GM18498 (cell line): ENCODE measurements around the gene ADGRG6.
"Not testable (repeated sequence)": the region's sequence is repeated elsewhere in the genome, so short reads cannot be mapped to it uniquely, and the experiment has no call there.

ENCODE experiments used
- ATAC-seq: cut with Tn5 transposase; IDR thresholded peaks from one replicate; pipeline ENCODE4 v1.9.1; 2021; ENCODE audit warnings: mild to moderate bottlenecking, moderate library complexity; ENCODE audit not compliant: unreplicated experiment

ADGRG6 gene

GRCh38 chr6:142301651-142302391 is at the start of gene ADGRG6:
Gene ADGRG6 (plus strand): TSS chr6:142302007. CDS start chr6:142302330, 323 bp downstream.
- peak; percentile 79 for ATAC-seq

DNA sequence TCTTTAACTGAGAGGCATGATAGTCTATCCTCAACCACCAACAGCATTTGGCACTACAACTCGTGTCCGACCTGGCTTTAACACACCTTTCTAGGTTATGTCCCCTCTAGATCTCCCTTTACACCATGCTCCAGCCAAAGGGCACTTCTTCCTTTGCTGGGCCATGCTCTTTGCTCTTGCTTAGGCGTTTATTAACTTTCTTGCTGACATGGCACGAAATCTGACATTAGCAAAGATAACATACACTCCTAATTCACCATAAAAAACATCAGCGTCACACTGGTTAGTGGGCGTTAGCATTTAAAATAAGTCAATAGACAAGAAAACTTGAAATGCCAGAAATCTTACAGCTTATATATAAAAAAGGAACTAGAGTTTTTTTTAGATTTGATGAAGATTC is 47.3 kb upstream of the ADGRG6 start:
- ATAC-seq = no peak

DNA sequence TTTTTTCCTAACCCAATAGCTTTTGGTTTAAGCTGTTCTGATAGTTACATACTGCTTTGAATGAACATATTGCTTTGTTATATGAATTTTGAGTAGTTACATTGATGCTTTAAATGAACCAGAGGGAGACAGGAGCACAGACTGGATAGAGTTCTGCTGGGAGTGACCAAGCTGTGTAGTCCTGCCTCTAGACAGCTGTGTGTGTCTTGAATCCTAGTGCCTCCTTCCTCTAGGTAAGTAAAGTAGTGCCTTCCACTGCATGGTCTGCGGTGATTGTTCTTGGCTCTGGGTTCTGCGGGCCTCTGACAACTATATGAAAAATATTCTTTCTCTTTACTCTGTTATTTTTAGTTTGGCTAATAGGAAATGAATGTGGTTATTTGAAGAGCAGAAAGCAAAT is 46.0 kb upstream of the ADGRG6 start:
- ATAC-seq = no peak

DNA sequence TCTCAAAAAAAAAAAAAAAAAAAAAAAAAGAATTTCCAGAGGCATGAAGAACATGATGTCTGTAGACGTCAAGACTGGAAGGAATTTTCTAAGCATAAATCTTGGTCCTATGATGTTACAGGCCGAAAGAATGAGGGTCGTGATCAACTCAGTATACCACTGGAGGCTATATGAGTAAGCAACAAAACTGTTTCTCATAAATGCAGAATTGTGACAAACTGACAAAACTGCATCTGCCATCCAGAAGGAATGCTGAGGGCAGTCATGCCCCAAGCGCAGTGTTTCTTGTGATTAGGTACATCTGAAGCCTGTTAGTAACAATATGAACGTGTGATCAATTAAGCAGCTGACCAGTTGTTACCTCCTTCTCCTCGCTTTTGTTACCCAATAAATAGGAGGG is 43.5 kb upstream of the ADGRG6 start:
- ATAC-seq = no peak

GRCh38 chr6:142258757-142259156 is 43.0 kb upstream of the ADGRG6 start:
- no peak for ATAC-seq

DNA sequence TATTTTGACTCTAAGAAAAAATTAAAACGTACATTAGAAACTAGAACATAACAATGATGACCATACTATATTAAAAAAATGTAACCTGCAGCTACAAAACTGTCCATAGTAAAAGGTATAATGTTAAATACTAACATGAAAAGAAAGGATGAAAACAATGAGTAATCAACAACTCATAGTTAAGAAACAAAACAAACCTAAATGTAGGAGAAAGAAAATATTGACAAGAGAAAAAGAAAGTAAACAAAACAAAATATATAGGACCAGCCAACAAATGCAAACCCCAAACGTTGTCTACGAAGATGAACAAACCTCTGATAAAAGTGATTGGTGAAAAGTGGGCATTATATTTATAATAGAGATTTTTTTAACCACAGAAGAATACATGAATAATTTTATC is 41.1 kb upstream of the ADGRG6 start:
- no peak for ATAC-seq

DNA sequence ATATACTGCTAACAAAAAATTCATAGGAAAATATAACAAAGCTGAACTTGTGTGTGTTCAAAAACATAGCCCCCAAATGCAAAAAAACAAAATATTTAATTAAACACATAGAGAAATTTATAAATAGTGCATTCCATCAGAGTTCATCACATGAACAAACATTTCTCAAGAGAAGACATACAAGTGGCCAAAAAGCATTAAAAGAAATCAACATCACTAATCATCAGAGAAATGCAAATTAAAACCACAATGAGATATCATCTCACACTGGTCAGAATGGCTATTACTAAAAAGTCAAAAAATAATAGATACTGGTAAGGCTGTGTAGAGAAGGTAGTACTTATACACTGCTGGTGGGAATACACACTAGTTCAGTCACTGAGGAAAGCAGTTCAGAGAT is 39.6 kb upstream of the ADGRG6 start:
- ATAC-seq = no peak

DNA sequence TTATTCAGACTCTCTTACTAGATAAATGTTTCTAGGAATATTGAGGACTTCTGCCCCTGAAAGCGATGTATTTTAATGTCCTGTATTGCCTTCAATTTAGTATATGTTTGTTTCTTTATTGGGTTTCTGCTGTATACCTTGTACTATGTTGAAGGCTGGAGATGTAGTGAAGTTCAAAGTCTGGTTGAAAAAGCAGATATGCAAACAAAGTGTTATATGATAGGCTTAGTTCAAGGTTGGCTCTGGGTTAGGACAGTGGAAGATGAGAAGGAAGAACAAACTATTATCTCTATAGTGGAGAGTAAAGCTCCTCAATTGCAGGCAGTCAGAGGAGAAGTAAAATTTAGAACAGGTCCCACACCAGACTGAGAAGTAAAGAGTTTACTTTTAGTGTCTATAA is 36.3 kb upstream of the ADGRG6 start:
- no peak for ATAC-seq

- no peak for ATAC-seq
Measured at GRCh38 chr6:142266060-142266459, 35.7 kb upstream of the ADGRG6 start.

DNA sequence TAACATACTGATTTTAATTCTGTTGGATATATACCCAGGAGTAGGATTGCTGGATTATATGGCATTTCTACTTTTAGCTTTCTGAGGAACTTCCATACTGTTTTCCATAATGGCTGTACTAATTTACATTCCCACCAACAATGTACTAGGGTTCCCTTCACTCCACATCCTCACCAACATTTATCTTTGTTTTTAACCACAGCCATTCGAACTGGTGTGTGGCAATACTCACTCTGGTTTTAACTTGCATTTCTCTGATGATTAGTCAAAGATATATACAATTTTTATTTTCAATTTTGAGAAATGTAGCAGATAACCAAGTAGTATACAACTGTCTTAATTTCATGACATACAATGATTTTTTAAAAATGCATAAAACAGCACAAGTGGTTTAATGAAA is 30.3 kb upstream of the ADGRG6 start:
- no peak for ATAC-seq

DNA sequence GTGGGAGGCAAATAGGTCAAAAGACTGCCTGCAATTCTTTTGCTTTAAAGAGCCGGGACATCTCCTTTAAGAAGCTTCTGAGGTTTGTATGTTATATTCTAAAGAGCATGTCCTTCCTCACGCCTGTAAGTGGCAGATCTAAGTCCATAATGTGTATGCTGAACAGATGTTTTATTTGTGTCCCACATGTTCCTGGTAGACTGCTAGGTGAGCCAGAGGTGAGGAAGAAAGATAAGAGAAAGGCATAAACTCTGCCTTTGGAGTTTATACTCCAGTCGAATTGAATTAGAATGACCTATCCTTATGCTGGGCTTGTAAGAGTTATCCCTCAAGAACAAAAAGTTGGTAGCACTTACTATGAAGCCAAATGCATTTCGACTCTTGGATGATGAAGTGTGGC is 27.2 kb upstream of the ADGRG6 start:
- ATAC-seq = no peak

- ATAC-seq = no peak
Measured at GRCh38 chr6:142275236-142276006, 26.4 kb upstream of the ADGRG6 start.

DNA sequence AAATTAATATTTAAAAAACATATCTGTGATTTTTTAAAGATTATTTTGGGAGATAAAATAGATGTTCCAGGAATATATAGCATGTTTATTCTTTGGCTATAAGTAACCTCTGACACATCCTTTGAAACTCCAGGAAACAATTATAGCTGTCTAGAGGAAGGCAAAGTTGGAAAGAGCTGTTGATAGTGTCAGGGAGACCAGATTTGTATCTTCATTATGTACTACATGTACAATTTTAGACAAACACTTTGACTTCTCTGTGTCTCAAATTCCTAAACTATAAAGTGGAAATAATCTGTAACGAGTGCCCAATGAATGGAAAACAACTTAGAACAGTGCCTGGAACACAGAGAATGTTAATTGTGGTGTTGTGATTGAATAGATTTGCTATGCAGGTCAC is 25.6 kb upstream of the ADGRG6 start:
- no peak for ATAC-seq

DNA sequence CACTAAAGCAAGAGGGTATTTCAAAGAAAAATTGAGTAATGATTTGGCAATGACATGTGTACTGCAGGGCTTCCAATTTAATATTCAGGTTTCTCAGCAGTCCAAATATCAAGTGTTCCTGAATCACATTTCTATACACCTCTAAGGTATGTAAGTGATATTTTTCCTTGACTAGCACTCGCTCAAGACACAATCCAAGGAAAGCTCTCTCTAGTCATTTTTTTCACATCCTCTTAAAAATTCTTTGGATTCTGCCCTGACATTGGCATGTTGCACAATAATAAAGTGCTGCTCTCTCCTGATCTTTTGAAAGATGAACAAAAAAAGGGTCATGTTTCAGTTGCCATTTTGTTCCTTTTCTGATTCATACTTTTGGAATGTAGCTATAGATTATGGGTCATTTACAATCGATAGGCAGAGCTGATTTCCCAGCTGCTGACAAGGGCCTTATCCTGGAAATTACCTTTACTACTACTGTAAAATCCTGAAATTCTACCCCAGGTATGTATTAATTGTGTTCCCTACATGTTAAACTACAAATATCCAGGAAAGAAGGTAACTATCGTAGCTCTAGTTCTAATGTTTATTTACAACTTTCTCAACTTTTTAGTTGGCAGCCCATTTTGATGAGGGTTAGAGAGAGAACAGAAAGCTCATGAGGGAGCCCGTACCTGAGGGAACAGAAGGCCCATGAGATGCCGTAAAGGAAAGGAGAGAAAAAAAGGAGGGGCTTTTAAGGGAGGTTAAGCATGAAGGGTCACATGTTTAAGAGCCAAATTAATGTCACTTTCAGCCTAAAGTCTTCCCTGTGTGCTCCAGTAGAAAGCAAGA is 22.2 kb upstream of the ADGRG6 start:
- ATAC-seq = no peak

DNA sequence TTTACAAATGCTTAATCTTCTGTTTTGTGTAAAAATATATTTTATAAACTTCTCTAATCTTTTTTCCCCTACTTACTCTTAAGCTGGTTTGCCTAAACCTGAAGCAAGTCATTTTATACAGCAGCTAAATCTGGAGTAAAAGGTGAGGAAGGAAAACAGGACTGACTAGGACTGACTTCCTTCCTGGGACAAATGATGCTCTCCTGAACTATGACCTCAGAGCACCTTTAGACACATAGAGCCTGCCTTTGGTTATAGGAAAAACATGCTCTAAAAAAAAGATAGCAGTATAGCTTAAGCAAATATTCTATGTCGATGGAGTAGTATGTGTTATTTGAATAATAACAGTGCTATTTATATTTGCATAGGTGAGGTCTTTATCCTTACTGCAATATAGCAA is 21.5 kb upstream of the ADGRG6 start:
- no peak for ATAC-seq

DNA sequence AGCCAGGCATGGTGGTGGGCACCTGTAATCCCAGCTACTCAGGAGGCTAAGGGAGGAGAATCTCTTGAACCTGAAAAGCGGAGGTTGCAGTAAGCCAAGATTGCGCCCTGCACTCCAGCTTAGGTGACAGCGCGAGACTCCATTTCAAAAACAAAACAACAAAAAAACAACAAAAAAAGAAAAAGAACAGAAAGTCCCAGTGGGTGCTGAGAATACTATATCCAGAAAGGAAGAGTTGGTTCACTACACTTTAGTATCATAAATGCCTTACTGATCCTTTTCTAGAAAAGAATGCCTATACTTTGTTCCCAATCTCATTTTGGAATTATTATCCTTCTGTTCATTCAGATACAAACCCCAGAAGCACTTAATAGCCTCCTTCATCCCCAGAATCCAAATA is 20.9 kb upstream of the ADGRG6 start:
- no peak for ATAC-seq

GRCh38 chr6:142283138-142283537 is 18.7 kb upstream of the ADGRG6 start:
- not testable (repeated sequence) for ATAC-seq

DNA sequence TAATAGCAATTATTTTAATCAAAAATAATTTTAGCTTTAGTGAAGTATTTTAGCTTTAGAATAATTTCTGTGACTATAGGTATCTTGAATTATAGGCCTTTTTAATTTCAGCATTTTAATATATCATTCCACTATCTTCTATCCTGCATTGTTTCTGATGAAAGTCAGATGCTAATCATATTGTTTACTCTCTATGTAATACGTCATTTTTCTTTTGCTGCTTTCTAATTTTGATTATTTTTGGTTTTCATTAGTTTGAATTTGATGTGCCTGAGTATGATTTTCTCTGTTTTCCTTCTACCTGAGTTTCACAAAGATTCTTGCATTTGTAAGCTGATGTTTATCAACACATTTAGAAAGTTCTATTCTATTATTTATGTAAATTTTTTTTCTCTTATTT is 17.4 kb upstream of the ADGRG6 start:
- ATAC-seq = no peak

DNA sequence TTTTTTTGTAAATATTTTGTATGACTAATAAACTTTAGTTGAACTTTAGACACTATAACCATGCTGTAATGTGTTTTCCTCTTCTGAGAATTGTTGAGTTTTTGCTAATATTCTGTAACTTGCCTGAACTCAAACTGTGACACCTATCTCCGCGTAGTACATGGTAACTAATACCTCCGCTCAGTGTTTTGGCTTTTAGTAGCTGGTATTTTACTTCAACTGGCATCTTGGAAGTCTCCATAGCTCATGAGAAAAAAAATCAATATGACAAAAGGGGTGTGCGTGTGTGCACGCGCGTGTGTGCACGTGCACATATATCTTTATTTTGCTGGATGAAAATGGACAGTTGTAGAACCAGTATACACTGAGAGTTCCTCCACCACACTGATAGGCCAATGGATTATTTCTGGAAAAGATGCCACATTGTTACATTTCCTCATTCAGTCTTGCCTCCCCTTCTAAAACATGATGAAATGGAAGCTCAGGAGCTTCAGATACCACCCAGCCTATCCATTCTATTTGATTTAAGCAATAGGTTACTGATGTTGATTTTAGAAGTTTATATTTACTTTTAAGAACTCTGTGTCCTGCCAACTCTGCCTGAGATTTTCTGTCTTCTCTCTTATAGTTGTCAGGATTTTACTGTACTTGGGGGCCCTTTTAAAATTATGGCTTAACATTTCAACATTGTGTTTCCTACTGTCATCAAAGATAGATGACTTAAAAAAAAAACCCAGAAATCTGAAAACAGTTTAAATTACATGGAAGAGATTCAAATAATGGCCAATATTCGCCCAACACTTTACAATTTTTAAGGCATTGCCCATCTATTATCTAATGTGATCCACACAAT is 16.3 kb upstream of the ADGRG6 start:
- ATAC-seq = no peak

DNA sequence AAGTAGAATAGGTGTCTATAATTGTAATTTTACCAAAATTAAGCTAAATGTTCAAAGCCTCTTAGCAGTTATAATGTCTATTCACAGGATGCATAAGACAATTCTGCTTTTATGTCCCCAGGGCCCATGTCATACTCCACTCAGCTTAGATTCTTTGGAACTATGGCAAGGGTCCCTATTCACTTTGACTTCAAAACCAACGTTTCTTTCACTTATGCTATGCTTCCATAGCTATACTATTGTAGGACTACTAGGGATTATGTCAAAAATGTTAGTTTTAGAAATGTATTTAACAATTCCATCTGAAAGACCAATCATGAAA is 15.8 kb upstream of the ADGRG6 start:
- no peak for ATAC-seq

GRCh38 chr6:142289687-142290086 is 12.1 kb upstream of the ADGRG6 start:
- ATAC-seq = no peak
